ENCODE measurements around the gene MARCHF2. TPM values are rescaled to one million over a fixed set of nuclear protein-coding genes. Genes with fewer than 3 reads are reported as not detected.
"Not testable (repeated sequence)": the region's sequence is repeated elsewhere in the genome, so short reads cannot be mapped to it uniquely, and the experiment has no call there.

The MARCHF2 gene
- total RNA-seq, 1 donor = 51.8 TPM

DNA sequence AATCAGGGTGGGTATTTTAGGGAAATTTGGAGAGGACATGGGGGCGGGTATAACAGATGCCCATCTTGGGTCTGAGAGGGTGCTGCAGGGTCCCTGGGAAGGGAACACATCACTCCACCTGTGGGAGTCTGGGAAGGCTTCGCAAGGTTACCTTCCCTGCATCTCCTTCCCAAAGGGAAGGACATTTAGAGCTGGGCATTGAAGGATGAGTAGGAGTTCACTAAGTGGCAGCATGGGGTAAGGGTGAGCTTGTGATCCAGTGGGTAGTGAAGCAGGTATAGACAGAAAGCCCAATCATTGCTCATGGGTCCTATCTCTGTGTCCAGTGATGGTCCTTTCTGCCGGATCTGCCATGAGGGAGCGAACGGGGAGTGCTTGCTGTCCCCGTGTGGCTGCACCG lies 13.2 kb downstream of the MARCHF2 start:
- H3K4me3 ChIP-seq (ENCODE audit: low read depth, low read length) = no peak overlapping the region
- DNase-seq (ENCODE audit: low read depth) = no peak
- TF ChIP-seq, protein P1, sequence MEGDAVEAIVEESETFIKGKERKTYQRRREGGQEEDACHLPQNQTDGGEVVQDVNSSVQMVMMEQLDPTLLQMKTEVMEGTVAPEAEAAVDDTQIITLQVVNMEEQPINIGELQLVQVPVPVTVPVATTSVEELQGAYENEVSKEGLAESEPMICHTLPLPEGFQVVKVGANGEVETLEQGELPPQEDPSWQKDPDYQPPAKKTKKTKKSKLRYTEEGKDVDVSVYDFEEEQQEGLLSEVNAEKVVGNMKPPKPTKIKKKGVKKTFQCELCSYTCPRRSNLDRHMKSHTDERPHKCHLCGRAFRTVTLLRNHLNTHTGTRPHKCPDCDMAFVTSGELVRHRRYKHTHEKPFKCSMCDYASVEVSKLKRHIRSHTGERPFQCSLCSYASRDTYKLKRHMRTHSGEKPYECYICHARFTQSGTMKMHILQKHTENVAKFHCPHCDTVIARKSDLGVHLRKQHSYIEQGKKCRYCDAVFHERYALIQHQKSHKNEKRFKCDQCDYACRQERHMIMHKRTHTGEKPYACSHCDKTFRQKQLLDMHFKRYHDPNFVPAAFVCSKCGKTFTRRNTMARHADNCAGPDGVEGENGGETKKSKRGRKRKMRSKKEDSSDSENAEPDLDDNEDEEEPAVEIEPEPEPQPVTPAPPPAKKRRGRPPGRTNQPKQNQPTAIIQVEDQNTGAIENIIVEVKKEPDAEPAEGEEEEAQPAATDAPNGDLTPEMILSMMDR (IDR thresholded peaks at IDR 0.05; ENCODE audit: insufficient read depth, low read depth, low read length) = no peak

DNA sequence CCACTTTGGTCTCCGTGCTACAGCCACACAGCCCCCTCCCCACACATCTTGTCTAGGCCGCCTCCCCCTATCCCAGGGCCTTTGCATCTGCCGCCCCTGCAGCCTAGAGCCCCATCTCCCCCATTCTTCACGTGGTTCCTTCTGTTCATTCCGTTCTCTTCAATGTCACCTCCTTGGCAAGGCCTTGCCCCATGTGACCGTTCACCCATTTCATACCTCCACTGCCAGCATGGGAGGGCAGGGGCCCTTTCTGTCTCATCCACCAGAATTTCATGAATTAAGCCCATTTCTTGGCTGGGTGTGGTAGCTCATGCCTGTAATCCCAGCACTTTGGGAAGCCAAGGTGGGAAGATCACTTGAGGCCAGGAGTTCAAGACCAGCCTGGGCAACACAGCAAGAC lies 15.9 kb downstream of the MARCHF2 start:
- TF ChIP-seq, protein P1 (IDR thresholded peaks at IDR 0.05; ENCODE audit: insufficient read depth, low read depth, low read length) = no peak
- no peak for DNase-seq (ENCODE audit: low read depth)
- no peak overlapping the region for H3K4me3 ChIP-seq (ENCODE audit: low read depth, low read length)

DNA sequence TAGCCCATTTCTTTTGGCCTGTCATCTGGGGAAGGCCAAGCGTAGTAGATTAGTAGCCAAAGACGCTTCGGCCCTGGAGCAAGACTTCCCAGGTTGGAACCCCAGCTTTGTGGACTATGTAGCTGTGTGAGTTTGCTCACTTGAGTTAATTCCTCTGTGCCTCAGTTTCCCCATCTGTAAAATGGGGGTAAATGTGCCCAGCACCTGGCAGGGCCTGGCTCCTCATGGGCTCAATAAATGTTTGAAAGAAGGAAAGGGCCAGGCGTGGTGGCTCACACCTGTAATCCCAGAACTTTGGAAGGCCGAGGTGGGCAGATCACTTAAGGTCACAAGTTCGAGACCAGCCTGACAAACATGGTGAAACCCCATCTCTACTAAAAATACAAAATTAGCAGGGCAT lies 16.7 kb downstream of the MARCHF2 start:
- no peak for DNase-seq (ENCODE audit: low read depth)
- H3K4me3 ChIP-seq (ENCODE audit: low read depth, low read length) = no peak overlapping the region
- TF ChIP-seq, protein P1 (IDR thresholded peaks at IDR 0.05; ENCODE audit: insufficient read depth, low read depth, low read length) = no peak

DNA sequence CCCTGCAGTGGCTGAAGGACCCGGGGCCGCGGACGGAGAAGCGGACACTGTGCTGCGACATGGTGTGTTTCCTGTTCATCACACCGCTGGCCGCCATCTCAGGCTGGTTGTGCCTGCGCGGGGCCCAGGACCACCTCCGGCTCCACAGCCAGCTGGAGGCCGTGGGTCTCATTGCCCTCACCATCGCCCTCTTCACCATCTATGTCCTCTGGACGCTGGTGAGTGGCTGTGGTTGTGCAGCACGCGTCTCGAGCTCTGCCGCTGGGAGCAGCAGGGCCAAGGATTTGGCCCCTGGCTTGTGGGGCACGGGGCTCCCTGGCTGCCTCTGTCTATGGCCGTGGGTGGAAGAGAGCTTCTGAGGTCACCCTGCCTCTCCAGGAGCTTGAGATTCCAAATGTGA lies 17.5 kb downstream of the MARCHF2 start:
- no peak for DNase-seq (ENCODE audit: low read depth)
- TF ChIP-seq, protein P1 (IDR thresholded peaks at IDR 0.05; ENCODE audit: insufficient read depth, low read depth, low read length) = no peak
- no peak overlapping the region for H3K4me3 ChIP-seq (ENCODE audit: low read depth, low read length)

DNA sequence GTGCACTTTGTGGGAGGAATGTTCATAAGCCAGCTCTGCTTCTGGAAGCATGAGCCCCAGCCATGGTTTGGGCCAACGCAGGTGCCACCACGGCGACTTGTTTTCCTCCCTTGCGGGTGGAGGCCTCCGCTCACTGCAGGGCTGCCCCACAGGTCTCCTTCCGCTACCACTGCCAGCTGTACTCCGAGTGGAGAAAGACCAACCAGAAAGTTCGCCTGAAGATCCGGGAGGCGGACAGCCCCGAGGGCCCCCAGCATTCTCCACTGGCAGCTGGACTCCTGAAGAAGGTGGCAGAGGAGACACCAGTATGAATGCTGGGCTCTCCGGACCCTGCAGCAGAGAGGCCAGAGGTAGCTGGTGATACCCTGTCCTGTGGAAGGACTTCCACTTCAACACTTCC lies 25.1 kb downstream of the MARCHF2 start:
- no peak for DNase-seq (ENCODE audit: low read depth)
- TF ChIP-seq, protein P1 (IDR thresholded peaks at IDR 0.05; ENCODE audit: insufficient read depth, low read depth, low read length) = no peak
- H3K4me3 ChIP-seq (ENCODE audit: low read depth, low read length) = no peak overlapping the region

DNA sequence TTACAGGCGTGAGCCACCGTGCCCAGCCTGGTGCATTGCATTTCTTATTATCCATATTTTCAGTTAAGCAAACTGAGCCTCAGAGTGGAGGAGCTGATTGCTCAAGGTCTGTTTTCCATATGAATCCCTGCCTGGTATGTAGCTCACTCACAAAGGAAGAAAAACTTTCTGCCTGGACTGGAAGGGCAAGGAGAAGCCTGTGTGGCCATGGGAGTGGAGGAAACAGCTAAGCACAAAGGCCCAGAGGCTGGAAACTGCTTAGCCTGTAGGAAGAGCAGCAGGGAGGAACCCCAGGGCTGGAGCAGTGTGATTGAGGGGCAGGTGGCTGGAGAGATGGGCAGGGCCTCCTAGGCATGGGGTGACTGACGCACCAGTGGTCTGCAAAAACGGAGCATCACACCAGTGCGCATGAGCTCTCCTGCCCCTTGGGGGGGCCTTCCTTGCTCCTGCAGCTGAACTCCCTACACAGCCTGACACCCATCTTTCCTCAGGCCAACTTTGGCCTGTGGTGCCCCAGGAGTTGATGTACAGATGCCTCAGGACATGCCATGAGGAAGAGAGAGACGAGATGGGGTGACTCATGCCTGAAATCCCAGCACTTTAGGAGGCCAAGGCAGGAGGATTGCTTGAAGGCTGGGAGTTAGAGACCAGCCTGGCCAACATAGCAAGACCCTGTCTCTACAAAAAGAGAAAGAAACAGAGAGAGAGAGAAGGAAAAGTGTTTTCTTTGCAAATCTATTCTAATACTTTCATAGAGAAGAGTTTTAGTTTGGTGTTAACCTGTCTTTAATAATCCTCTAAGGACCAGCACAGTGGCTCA lies 28.8 kb downstream of the MARCHF2 start:
- TF ChIP-seq, protein P1 (IDR thresholded peaks at IDR 0.05; ENCODE audit: insufficient read depth, low read depth, low read length) = no peak
- no peak for DNase-seq (ENCODE audit: low read depth)
- no peak overlapping the region for H3K4me3 ChIP-seq (ENCODE audit: low read depth, low read length)

DNA sequence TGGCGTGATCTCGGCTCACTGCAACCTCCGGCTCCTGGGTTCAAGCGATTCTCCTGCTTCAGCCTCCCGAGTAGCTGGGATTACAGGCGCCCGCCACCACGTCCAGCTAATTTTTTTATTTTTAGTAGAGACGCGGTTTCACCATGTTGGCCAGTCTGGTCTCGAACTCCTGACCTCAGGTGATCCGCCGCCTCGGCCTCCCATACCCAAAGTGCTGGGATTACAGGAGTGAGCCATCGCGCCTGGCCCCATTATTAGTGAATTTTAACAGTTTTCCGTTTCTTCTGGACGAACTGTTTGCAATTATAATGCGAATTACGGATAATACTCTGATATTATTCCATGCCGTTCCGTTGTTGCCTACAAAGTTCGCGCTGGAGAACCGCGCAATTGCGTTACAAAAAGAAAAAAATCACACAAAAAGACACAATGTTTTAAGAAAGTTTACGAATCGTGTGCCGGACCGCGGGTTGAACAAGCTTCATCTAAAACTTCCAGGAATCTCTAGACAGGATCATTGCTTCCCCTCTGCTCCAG lies 31.1 kb downstream of the MARCHF2 start:
- H3K4me3 ChIP-seq (ENCODE audit: low read depth, low read length) = peak overlapping the region; percentile 63
- DNase-seq (ENCODE audit: low read depth) = not testable (repeated sequence)

Measured in fibroblast of villous mesenchyme (primary cell).